Panc1 (cell line): Measurements from ENCODE around the gene TEX14. TPM values are rescaled to one million over a fixed set of nuclear protein-coding genes. Genes with fewer than 3 reads are reported as not detected.
"Not testable (repeated sequence)": the region's sequence is repeated elsewhere in the genome, so short reads cannot be mapped to it uniquely, and the experiment has no call there.

Source experiments
- ATAC-seq: fragments of 200-7000 bp; cut with Tn5 transposase; 2 replicates; pipeline ENCODE4 v1.9.1; 2020; ENCODE audit warnings: mild to moderate bottlenecking, moderate library complexity
- BruUV-seq: library from RNA; stranded (reverse); fragments of 400-500 nt; replicated peaks from 2 replicates; lab custom pipeline; 2021; lab: Mats Ljungman, UMichigan
- CTCF ChIA-PET: fragments of 300-600 bp; sonication (Branson Sonifier 250); formaldehyde crosslinking; loops from one replicate; lab custom pipeline; 2022; ENCODE audit warnings: antibody characterized with exemption; lab: Charles Lee
- POLR2A ChIA-PET: fragments of 300-600 bp; sonication (Branson Sonifier 250); formaldehyde crosslinking; loops from one replicate; lab custom pipeline; 2022; ENCODE audit warnings: antibody characterized with exemption; lab: Charles Lee
- DNase-seq: peaks from one replicate; pipeline ENCODE4 v3.0.0-alpha.2; 2010; ENCODE audit warnings: low read depth, low spot score
- H3K27ac ChIP-seq: 2 replicates; pipeline ENCODE4 v1.5.1; 2011; ENCODE audit warnings: mild to moderate bottlenecking, low read length, inconsistent platforms
- H3K27me3 ChIP-seq: fragments of 200-500 bp; sonication (Bioruptor generic); 2 replicates; pipeline ENCODE4 v1.6.0; 2014; ENCODE audit warnings: low read length, inconsistent platforms; ENCODE audit not compliant: control insufficient read depth, insufficient read depth
- H3K36me3 ChIP-seq: fragments of 200-500 bp; sonication (Bioruptor generic); 2 replicates; pipeline ENCODE4 v1.5.1; 2014; ENCODE audit warnings: inconsistent platforms, mild to moderate bottlenecking, low read length, moderate library complexity; ENCODE audit not compliant: control insufficient read depth, insufficient read depth
- H3K4me1 ChIP-seq: 2 replicates; pipeline ENCODE4 v1.5.1; 2011; ENCODE audit warnings: inconsistent platforms, mild to moderate bottlenecking, low read length, moderate library complexity; ENCODE audit not compliant: control insufficient read depth, insufficient read depth
- H3K4me3 ChIP-seq, 2 experiments: 2 replicates each; pipeline ENCODE4 v1.5.1; 2011 to 2012; ENCODE audit warnings: low read depth in 2 of 2, low read length in 2 of 2, mild to moderate bottlenecking in 2 of 2, inconsistent platforms in 1 of 2, moderate library complexity in 1 of 2
- H3K9me3 ChIP-seq: fragments of 200-500 bp; sonication (Bioruptor generic); 2 replicates; pipeline ENCODE4 v1.5.1; 2014; ENCODE audit warnings: low read depth, mild to moderate bottlenecking, inconsistent platforms, low read length, moderate library complexity; ENCODE audit not compliant: control insufficient read depth, insufficient read depth
- CTCF ChIP-seq: fragments of 450-650 bp; IDR thresholded peaks from 2 replicates; pipeline ENCODE4 v1.5.1; 2017; ENCODE audit warnings: mild to moderate bottlenecking
- POLR2AphosphoS5 ChIP-seq: IDR thresholded peaks from 2 replicates; pipeline ENCODE4 v1.6.1; 2012; ENCODE audit warnings: mild to moderate bottlenecking, low read depth, low read length, moderate library complexity
- REST ChIP-seq, 2 experiments: IDR thresholded peaks; 2 replicates each; pipeline ENCODE4 v1.6.1; 2011 to 2012; ENCODE audit warnings: low read depth in 2 of 2, control low read depth in 1 of 2, low read length in 1 of 2, mild to moderate bottlenecking in 1 of 2, moderate library complexity in 1 of 2; ENCODE audit not compliant: insufficient read depth in 1 of 2
- SIN3A ChIP-seq: IDR thresholded peaks from 2 replicates; pipeline ENCODE4 v1.6.1; 2012; ENCODE audit warnings: low read depth, mild to moderate bottlenecking, low read length, moderate library complexity, borderline replicate concordance; ENCODE audit not compliant: insufficient read depth
- TCF7L2 ChIP-seq: IDR thresholded peaks from 2 replicates; pipeline ENCODE4 v1.6.1; 2011; ENCODE audit warnings: mild to moderate bottlenecking, low read depth, low read length, inconsistent platforms
- in situ Hi-C: cut with HindIII; loops from 2 replicates; pipeline ENCODE4 v1.10.0; 2016; ENCODE audit warnings: low sequenced_read_pairs, low pct_unique_long_range_greater_than_20kb
- intact Hi-C: fragments of 100-400 bp; cut with micrococcal nuclease; formaldehyde crosslinking; loops from one replicate; pipeline ENCODE4 v1.10.0; 2022; ENCODE audit not compliant: unreplicated experiment
- total RNA-seq: library from RNA; stranded (reverse); gene quantifications from one replicate; pipeline ENCODE4 v1.2.1, GENCODE V29; 2021; ENCODE audit not compliant: unreplicated experiment

TEX14 gene
- total RNA-seq, 1 experiment from 2014 or later: not detected

DNA sequence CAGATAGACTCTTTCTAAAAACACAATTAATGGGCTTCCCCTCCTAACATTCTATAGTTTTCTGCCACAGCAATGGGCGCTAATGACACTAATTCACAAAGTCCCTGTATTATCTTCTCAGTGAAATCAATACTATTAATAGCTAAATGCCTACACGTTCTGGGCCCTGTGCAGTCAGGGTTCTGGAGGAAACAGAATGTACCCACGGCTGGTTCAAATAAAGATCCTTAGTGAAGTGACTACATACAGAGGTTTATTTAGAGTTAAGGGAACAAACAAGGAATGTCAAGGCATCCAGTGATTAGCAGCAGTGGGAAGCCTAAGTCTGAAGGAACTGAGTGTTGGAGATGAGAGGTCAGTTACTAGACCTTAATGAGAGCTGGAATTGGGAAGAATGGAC lies 133.9 kb downstream of the TEX14 start:
- Histone ChIP-seq H3K9me3 (no peaks in the 10 kb centered on the region), H3K27ac (no peak overlapping the region), H3K4me3 (no peak overlapping the region), H3K27me3 (no peaks in the 10 kb centered on the region; the same call in 1 of the 2 replicates), H3K36me3 (no peaks in the 10 kb centered on the region), H3K4me1 (no peaks in the 10 kb centered on the region)
- ATAC-seq: no peak
- BruUV-seq: no TSS peak
- no peak for TF ChIP-seq TCF7L2
- no peak for TF ChIP-seq SIN3A
- TF ChIP-seq REST (IDR thresholded peaks at IDR 0.05; ENCODE audit: insufficient read depth in 1 of 2, low read depth in 2 of 2, low read length in 1 of 2): no peak
- no peak for TF ChIP-seq CTCF
- TF ChIP-seq POLR2AphosphoS5: no peak
- in situ Hi-C loops (no loop called here), intact Hi-C loops (no loop called here)
- DNase-seq: no peak
- POLR2A ChIA-PET: no interaction called here
- CTCF ChIA-PET: no interaction called here

GRCh38 chr17:58556833-58557250 lies 135.0 kb downstream of the TEX14 start:
- Histone ChIP-seq H3K9me3 (no peaks in the 10 kb centered on the region), H3K27me3 (no peaks in the 10 kb centered on the region; the same call in 1 of the 2 replicates), H3K4me1 (no peaks in the 10 kb centered on the region), H3K36me3 (no peaks in the 10 kb centered on the region), H3K27ac (no peak overlapping the region), H3K4me3 (no peak overlapping the region)
- BruUV-seq: no TSS peak
- CTCF ChIA-PET: no interaction called here
- in situ Hi-C loops: no loop called here
- DNase-seq (no peak), ATAC-seq (no peak)
- POLR2A ChIA-PET: no interaction called here
- intact Hi-C loops: no loop called here
- TF ChIP-seq SIN3A (no peak), TCF7L2 (no peak), CTCF (no peak), REST (IDR thresholded peaks at IDR 0.05; ENCODE audit: insufficient read depth in 1 of 2, low read depth in 2 of 2, low read length in 1 of 2) (no peak), POLR2AphosphoS5 (no peak)

GRCh38 chr17:58555109-58555508 lies 136.7 kb downstream of the TEX14 start:
- POLR2A ChIA-PET: interaction anchor here (0.6 kb wide), 1 partner anchor 31 kb away, joined by 3 read pairs; no protein-coding TSS in a partner anchor
- in situ Hi-C loops, H3K36me3 ChIP-seq, H3K27me3 ChIP-seq, H3K9me3 ChIP-seq, H3K4me3 ChIP-seq, BruUV-seq, H3K27ac ChIP-seq, H3K4me1 ChIP-seq, intact Hi-C loops, ATAC-seq, DNase-seq, CTCF ChIA-PET: not testable (repeated sequence)
